IMR-90 (cell line): ENCODE data around the gene RSPH9.

ENCODE experiments used
- CHD1 ChIP-seq: IDR thresholded peaks from 2 replicates; pipeline ENCODE4 v1.6.1; 2012; ENCODE audit warnings: low read depth, low read length, improper control_type of control experiment
- FOS ChIP-seq: fragments of 150-350 bp; IDR thresholded peaks from 2 replicates; pipeline ENCODE4 v1.6.1; 2016; ENCODE audit warnings: low read depth, low read length
- MAFK ChIP-seq: IDR thresholded peaks from 2 replicates; pipeline ENCODE4 v1.6.1; 2012; ENCODE audit warnings: low read depth, low read length, improper control_type of control experiment
- POLR2A ChIP-seq: IDR thresholded peaks from 2 replicates; pipeline ENCODE4 v1.6.1; 2012; ENCODE audit warnings: mild to moderate bottlenecking, low read depth, low read length
- RAD21 ChIP-seq: IDR thresholded peaks from 2 replicates; pipeline ENCODE4 v1.6.1; 2012; ENCODE audit warnings: low read length, improper control_type of control experiment
- RCOR1 ChIP-seq: IDR thresholded peaks from 2 replicates; pipeline ENCODE4 v1.6.1; 2012; ENCODE audit warnings: mild to moderate bottlenecking, low read length, improper control_type of control experiment; ENCODE audit not compliant: insufficient replicate concordance
- RFX5 ChIP-seq: IDR thresholded peaks from 2 replicates; pipeline ENCODE4 v1.8.0; 2012; ENCODE audit warnings: low read depth, mild to moderate bottlenecking, low read length, moderate library complexity
- SMC3 ChIP-seq: fragments of 150-350 bp; IDR thresholded peaks from 2 replicates; pipeline ENCODE4 v1.6.1; 2016; ENCODE audit warnings: low read depth, mild to moderate bottlenecking, antibody characterized with exemption, low read length, moderate library complexity
- TF ChIP-seq, protein P1 (sequence below): conservative IDR thresholded peaks from 2 replicates; pipeline ENCODE4 v1.5.1; 2012; ENCODE audit warnings: mild to moderate bottlenecking, low read depth, low read length, improper control_type of control experiment
- TF ChIP-seq, protein P2 (sequence below): fragments of 150-350 bp; IDR thresholded peaks from 2 replicates; pipeline ENCODE4 v1.6.1; 2017; ENCODE audit warnings: mild to moderate bottlenecking, antibody characterized with exemption, low read length, low read depth

DNA sequence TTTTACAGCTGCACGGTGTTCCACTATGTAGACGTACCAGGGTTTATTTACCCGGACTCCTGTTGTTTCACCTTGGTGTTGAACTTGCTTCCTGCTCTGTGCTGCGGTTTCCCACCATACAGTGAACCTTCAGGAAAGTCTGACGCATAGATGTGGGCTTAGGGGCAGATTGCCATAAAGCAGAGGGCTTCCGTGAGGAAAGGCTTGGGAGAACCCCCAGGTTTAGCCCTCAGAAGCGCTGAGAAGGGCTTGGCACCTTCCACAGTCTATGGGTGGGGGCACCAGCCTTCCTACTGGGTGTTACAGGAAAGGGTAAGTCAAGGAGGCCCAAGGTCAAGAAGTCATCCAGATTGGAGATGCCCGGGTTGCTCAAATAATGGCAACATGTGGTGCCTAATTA lies 62.0 kb downstream of the RSPH9 start:
- TF ChIP-seq, protein P1, sequence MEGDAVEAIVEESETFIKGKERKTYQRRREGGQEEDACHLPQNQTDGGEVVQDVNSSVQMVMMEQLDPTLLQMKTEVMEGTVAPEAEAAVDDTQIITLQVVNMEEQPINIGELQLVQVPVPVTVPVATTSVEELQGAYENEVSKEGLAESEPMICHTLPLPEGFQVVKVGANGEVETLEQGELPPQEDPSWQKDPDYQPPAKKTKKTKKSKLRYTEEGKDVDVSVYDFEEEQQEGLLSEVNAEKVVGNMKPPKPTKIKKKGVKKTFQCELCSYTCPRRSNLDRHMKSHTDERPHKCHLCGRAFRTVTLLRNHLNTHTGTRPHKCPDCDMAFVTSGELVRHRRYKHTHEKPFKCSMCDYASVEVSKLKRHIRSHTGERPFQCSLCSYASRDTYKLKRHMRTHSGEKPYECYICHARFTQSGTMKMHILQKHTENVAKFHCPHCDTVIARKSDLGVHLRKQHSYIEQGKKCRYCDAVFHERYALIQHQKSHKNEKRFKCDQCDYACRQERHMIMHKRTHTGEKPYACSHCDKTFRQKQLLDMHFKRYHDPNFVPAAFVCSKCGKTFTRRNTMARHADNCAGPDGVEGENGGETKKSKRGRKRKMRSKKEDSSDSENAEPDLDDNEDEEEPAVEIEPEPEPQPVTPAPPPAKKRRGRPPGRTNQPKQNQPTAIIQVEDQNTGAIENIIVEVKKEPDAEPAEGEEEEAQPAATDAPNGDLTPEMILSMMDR, result no peak
- TF ChIP-seq SMC3 (no peak), RFX5 (no peak), FOS (no peak), RCOR1 (no peak), CHD1 (no peak), MAFK (no peak), POLR2A (no peak), RAD21 (no peak)
- TF ChIP-seq, protein P2, sequence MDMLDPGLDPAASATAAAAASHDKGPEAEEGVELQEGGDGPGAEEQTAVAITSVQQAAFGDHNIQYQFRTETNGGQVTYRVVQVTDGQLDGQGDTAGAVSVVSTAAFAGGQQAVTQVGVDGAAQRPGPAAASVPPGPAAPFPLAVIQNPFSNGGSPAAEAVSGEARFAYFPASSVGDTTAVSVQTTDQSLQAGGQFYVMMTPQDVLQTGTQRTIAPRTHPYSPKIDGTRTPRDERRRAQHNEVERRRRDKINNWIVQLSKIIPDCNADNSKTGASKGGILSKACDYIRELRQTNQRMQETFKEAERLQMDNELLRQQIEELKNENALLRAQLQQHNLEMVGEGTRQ, result no peak
